Stimulated activated CD8-positive, alpha-beta memory T cell treated with anti-CD3 and anti-CD28 coated beads, Interleukin-4, amount 100 ng/mL, for 1 hour (primary cell): ENCODE results near the gene NTNG1.
"Not testable (repeated sequence)": the region's sequence is repeated elsewhere in the genome, so short reads cannot be mapped to it uniquely, and the experiment has no call there.

ENCODE experiments used
- DNase-seq, 2 donors: peaks; one replicate each; pipeline ENCODE4 v3.0.0-alpha.2; 2020; ENCODE audit warnings: low read depth in 2 of 2, low spot score in 1 of 2

NTNG1 gene

GRCh38 chr1:107140703-107141490, at the start of gene NTNG1:
NTNG1 (plus strand) TSS chr1:107141039.
- DNase-seq, result no peak

- no peak for DNase-seq
These were observed 49.4 kb upstream of the NTNG1 start for GRCh38 chr1:107091418-107091817.

- not testable (repeated sequence) for DNase-seq
These were observed 47.4 kb upstream of the NTNG1 start for GRCh38 chr1:107093395-107093794.

- DNase-seq, result no peak
These were observed 45.2 kb upstream of the NTNG1 start for GRCh38 chr1:107095647-107096046.

- no peak for DNase-seq
These were observed 44.1 kb upstream of the NTNG1 start for GRCh38 chr1:107096690-107097089.

GRCh38 chr1:107098961-107099360, 41.9 kb upstream of the NTNG1 start:
- DNase-seq, result no peak

GRCh38 chr1:107100331-107100984, 40.4 kb upstream of the NTNG1 start:
- no peak for DNase-seq

- no peak for DNase-seq
These were observed 34.9 kb upstream of the NTNG1 start for GRCh38 chr1:107105914-107106313.

GRCh38 chr1:107110326-107110725, 30.5 kb upstream of the NTNG1 start:
- DNase-seq, result no peak

- DNase-seq, result no peak
These were observed 24.5 kb upstream of the NTNG1 start for GRCh38 chr1:107116306-107116790.

GRCh38 chr1:107122225-107122624, 18.6 kb upstream of the NTNG1 start:
- DNase-seq, result no peak

GRCh38 chr1:107123741-107124140, 17.1 kb upstream of the NTNG1 start:
- no peak for DNase-seq

- DNase-seq, result no peak
These were observed 16.1 kb upstream of the NTNG1 start for GRCh38 chr1:107124694-107125093.

- no peak for DNase-seq
These were observed 8.6 kb upstream of the NTNG1 start for GRCh38 chr1:107132195-107132594.

- DNase-seq, result no peak
These were observed 8.1 kb upstream of the NTNG1 start for GRCh38 chr1:107132780-107133179.

GRCh38 chr1:107135463-107135862, 5.4 kb upstream of the NTNG1 start:
- no peak for DNase-seq

- DNase-seq, result no peak
These were observed 2.7 kb upstream of the NTNG1 start for GRCh38 chr1:107138166-107138565.

- DNase-seq, result no peak
These were observed 1.9 kb upstream of the NTNG1 start for GRCh38 chr1:107138767-107139445.

GRCh38 chr1:107139833-107140702, 771 bp upstream of the NTNG1 start:
- DNase-seq, result no peak

GRCh38 chr1:107141491-107142126, 770 bp downstream of the NTNG1 start:
- DNase-seq, result no peak

GRCh38 chr1:107142140-107142542, 1.3 kb downstream of the NTNG1 start:
- DNase-seq, result no peak
